Measurements from ENCODE around the gene RYR1. TPM values are rescaled to one million over a fixed set of nuclear protein-coding genes. Genes with fewer than 3 reads are reported as not detected.

Gene RYR1
- total RNA-seq, 1 donor from 2014 or later: 0.32 TPM

DNA sequence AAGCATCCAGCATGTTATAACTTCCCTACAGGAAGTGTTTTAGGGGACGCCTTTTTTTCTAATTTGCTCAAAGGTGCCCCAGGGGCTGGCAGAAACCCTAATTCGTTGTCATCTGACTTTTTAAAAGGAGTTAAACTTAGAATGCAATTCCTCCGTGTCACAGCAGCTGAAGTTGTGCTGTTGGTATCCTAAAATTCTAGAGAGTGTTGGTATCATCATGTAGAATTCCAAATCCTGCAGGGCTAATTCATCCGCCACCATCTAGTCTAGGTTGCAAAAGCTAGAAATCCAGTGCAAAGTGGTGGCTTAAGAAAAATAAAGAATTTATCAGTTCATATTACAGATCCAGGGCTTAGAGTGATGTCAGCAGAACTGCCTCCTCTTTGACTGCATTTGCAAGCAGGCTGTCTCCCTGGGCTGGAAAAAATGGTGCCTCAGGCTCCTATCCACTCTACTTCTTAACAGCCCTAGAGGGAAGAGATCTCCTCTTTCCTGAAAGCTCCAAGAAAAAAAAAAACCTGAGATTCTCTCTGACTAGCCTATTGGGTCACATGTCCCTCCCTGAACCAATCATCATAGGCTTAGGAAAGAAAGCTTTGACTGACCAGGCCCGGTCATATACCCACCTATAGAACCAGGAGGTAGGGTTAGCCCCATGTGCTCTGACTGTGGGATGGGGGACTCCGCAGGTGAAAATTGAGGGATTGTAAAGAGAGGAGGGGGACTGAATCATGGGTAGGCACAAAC is 111.3 kb downstream of the RYR1 start:
- Mint-ChIP-seq H3K4me3 (ENCODE audit: unreplicated experiment) (no peak overlapping the region), H3K9me3 (ENCODE audit: low read depth) (no peaks in the 10 kb centered on the region), H3K27me3 (ENCODE audit: low read depth) (peaks cover 4% of the 10 kb centered on the region), H3K4me1 (ENCODE audit: low read depth) (peaks cover 10% of the 10 kb centered on the region), H3K36me3 (ENCODE audit: low read depth) (no peaks in the 10 kb centered on the region), H3K27ac (ENCODE audit: unreplicated experiment) (peak overlapping the region; percentile 12)
- TF ChIP-seq, protein P1, sequence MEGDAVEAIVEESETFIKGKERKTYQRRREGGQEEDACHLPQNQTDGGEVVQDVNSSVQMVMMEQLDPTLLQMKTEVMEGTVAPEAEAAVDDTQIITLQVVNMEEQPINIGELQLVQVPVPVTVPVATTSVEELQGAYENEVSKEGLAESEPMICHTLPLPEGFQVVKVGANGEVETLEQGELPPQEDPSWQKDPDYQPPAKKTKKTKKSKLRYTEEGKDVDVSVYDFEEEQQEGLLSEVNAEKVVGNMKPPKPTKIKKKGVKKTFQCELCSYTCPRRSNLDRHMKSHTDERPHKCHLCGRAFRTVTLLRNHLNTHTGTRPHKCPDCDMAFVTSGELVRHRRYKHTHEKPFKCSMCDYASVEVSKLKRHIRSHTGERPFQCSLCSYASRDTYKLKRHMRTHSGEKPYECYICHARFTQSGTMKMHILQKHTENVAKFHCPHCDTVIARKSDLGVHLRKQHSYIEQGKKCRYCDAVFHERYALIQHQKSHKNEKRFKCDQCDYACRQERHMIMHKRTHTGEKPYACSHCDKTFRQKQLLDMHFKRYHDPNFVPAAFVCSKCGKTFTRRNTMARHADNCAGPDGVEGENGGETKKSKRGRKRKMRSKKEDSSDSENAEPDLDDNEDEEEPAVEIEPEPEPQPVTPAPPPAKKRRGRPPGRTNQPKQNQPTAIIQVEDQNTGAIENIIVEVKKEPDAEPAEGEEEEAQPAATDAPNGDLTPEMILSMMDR (IDR thresholded peaks at IDR 0.05): no peak
- peak; percentile 4 for DNase-seq (ENCODE audit: low spot score)

DNA sequence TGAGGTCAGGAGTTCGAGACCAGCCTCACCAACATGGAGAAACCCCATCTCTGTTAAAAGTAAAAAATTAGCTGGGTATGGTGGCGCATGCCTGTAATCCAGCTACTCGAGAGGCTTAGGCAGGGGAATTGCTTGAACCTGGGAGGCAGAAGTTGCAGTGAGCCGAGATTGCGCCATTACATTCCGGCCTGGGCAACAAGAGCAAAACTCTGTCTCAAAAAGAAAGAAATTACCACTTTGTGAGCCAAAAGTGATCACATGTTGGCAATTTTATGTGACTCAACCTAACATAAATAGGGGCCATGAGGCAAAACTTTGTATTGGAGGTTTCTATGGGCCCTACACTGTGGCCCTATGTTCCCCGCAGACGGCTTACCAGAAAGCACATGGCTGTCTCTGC is 112.1 kb downstream of the RYR1 start:
- no peak for DNase-seq (ENCODE audit: low spot score)

DNA sequence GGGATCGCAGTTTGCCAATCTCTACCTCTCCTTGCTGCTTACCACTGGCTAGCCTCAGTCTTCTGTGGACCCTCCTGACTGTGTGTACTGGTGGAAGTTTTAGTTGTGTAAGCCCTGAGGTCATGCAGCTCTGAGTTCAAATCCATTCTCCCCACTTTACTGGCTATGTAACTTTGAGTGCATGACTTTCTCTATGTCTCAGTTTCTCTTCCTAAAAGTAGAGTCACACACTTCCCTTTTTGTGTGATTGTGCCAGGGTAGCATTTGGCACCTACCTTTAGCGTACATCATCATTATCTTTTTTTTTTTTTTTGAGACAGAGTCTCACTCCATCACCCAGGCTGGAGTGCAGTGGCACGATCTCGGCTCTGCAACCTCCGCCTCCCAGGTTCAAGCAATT is 113.9 kb downstream of the RYR1 start:
- TF ChIP-seq, protein P1 (IDR thresholded peaks at IDR 0.05): no peak
- DNase-seq (ENCODE audit: low spot score): no peak
- Mint-ChIP-seq H3K27ac (ENCODE audit: unreplicated experiment) (no peak overlapping the region), H3K36me3 (ENCODE audit: low read depth) (no peaks in the 10 kb centered on the region), H3K9me3 (ENCODE audit: low read depth) (no peaks in the 10 kb centered on the region), H3K4me3 (ENCODE audit: unreplicated experiment) (no peak overlapping the region), H3K4me1 (ENCODE audit: low read depth) (peaks cover 10% of the 10 kb centered on the region), H3K27me3 (ENCODE audit: low read depth) (peaks cover 9% of the 10 kb centered on the region)

More for the DNA sequence above, 112.1 kb downstream of the RYR1 start:
- Mint-ChIP-seq H3K4me1 (ENCODE audit: low read depth) (peaks cover 10% of the 10 kb centered on the region), H3K27ac (ENCODE audit: unreplicated experiment) (no peak overlapping the region), H3K27me3 (ENCODE audit: low read depth) (peaks cover 9% of the 10 kb centered on the region), H3K9me3 (ENCODE audit: low read depth) (no peaks in the 10 kb centered on the region), H3K36me3 (ENCODE audit: low read depth) (no peaks in the 10 kb centered on the region), H3K4me3 (ENCODE audit: unreplicated experiment) (no peak overlapping the region)
- TF ChIP-seq, protein P1 (IDR thresholded peaks at IDR 0.05): no peak

DNA sequence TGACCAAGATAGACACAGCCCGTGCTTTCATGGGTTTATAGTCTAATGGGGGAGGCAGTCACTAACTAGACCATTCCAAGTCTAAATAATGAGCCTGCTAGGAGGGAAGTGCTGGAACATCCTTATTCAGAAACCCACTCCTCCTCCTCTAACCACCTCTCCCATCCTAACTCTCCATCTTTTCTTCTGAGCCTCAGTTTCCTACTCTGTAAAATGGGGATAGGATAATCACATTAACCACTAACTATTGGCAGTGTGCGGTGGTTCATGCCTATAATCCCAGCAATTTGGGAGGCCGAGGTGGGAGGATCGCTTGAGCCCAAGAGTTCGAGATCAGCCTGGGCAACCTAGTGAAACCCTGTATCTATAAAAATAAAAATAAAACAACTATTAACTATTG is 115.6 kb downstream of the RYR1 start:
- Mint-ChIP-seq H3K4me1 (ENCODE audit: low read depth) (peaks cover 8% of the 10 kb centered on the region), H3K27ac (ENCODE audit: unreplicated experiment) (no peak overlapping the region), H3K9me3 (ENCODE audit: low read depth) (no peaks in the 10 kb centered on the region), H3K27me3 (ENCODE audit: low read depth) (peaks cover 9% of the 10 kb centered on the region), H3K4me3 (ENCODE audit: unreplicated experiment) (no peak overlapping the region), H3K36me3 (ENCODE audit: low read depth) (no peaks in the 10 kb centered on the region)
- TF ChIP-seq, protein P1 (IDR thresholded peaks at IDR 0.05): no peak
- peak; percentile 2 for DNase-seq (ENCODE audit: low spot score)

DNA sequence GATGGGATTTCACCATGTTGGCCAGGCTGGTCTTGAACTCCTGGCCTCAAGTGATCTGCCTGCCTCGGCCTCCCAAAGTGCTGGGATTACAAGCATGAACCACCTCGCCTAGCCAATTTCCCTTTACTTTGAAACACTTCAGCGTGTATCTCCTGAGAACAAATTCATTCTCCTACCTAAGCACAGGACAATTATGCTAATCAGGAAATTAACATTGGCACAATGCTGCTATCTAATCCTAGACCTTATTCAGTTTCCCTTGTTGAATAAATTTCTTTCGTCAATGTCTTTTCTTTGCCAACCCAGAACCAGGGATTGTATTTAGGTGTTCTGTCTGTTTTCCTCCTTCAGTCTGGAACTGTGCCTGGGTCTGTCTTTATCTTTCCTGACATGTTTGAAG is 116.5 kb downstream of the RYR1 start:
- TF ChIP-seq, protein P1 (IDR thresholded peaks at IDR 0.05): no peak
- no peak overlapping the region for H3K27ac Mint-ChIP-seq (ENCODE audit: unreplicated experiment)
- no peaks in the 10 kb centered on the region for H3K36me3 Mint-ChIP-seq (ENCODE audit: low read depth)
- no peaks in the 10 kb centered on the region for H3K4me1 Mint-ChIP-seq (ENCODE audit: low read depth)
- peaks cover 12% of the 10 kb centered on the region for H3K27me3 Mint-ChIP-seq (ENCODE audit: low read depth)
- no peak overlapping the region for H3K4me3 Mint-ChIP-seq (ENCODE audit: unreplicated experiment)
- no peak for DNase-seq (ENCODE audit: low spot score)
- H3K9me3 Mint-ChIP-seq (ENCODE audit: low read depth): no peaks in the 10 kb centered on the region
